Esophagus muscularis mucosa (tissue), 4 donors: ENCODE measurements around the gene BAZ2A.

Experiments used
- EP300 ChIP-seq: sonication (generic); formaldehyde crosslinking; IDR thresholded peaks from one replicate; pipeline ENCODE4 v1.6.1; 2017; ENCODE audit warnings: antibody characterized with exemption
- POLR2A ChIP-seq: fragments of 450-650 bp; IDR thresholded peaks from one replicate; pipeline ENCODE4 v1.6.1; 2017; ENCODE audit warnings: antibody characterized with exemption, moderate library complexity, mild to moderate bottlenecking, low read depth
- TF ChIP-seq, protein P1 (sequence below), 3 experiments: fragments of 200-600 bp in 2 of 3; fragments of 450-650 bp in 1 of 3; sonication (generic) in 2 of 3; IDR thresholded peaks; one replicate each; pipeline ENCODE4 v1.5.1; 2017 to 2019; ENCODE audit warnings: antibody characterized with exemption in 3 of 3, mild to moderate bottlenecking in 2 of 3, moderate library complexity in 1 of 3

- TF ChIP-seq, protein P1, sequence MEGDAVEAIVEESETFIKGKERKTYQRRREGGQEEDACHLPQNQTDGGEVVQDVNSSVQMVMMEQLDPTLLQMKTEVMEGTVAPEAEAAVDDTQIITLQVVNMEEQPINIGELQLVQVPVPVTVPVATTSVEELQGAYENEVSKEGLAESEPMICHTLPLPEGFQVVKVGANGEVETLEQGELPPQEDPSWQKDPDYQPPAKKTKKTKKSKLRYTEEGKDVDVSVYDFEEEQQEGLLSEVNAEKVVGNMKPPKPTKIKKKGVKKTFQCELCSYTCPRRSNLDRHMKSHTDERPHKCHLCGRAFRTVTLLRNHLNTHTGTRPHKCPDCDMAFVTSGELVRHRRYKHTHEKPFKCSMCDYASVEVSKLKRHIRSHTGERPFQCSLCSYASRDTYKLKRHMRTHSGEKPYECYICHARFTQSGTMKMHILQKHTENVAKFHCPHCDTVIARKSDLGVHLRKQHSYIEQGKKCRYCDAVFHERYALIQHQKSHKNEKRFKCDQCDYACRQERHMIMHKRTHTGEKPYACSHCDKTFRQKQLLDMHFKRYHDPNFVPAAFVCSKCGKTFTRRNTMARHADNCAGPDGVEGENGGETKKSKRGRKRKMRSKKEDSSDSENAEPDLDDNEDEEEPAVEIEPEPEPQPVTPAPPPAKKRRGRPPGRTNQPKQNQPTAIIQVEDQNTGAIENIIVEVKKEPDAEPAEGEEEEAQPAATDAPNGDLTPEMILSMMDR (IDR thresholded peaks at IDR 0.05) = peak; percentile 42 to 52 (median 51)
- TF ChIP-seq POLR2A (no peak), EP300 (no peak)
These were observed 5.0 kb upstream of the BAZ2A start for GRCh38 chr12:56634837-56635791.
